SIG-M5 (cell line): ENCODE data around the gene MIGA1.
"Not testable (repeated sequence)": the region's sequence is repeated elsewhere in the genome, so short reads cannot be mapped to it uniquely, and the experiment has no call there.

ENCODE experiments used
- DNase-seq: peaks from one replicate; lab custom pipeline; 2025; lab: John Stamatoyannopoulos, UW

Gene MIGA1

DNA sequence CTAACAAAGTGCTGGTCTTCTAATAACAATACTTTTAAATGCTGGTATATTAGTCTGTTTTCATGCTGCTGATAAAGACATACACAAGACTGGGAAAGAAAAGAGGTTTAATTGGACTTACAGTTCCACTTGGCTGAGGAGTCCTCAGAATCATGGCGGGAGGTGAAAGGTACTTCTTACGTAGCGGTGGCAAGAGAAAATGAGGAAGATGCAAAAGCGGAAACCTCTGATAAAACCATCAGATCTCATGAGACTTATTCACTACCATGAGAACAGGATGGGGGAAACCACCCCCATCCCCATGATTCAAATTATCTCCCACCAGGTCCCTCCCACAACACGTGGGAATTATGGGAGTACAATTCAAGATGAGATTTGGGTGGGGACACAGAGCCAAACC, 139.5 kb downstream of the MIGA1 start:
- DNase-seq, result not testable (repeated sequence)

DNA sequence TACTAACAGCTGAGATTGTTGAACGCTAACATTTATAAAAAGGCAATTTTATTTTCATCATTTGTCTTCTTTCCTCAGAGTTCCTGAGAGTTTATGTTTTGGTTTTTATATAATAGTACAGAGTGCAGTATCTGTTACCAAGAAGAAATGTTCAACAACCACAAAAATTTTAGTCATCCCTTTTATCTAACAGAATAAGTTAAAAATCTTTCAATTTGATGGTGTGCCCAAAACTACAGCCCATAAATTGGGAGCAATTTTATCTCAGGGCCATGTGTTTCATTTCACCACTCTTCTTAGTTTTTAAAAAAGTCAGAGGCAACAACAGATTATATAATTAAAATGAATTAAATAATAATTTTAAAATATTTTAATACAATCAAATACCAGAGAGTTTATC, 146.1 kb downstream of the MIGA1 start:
- no peak for DNase-seq

DNA sequence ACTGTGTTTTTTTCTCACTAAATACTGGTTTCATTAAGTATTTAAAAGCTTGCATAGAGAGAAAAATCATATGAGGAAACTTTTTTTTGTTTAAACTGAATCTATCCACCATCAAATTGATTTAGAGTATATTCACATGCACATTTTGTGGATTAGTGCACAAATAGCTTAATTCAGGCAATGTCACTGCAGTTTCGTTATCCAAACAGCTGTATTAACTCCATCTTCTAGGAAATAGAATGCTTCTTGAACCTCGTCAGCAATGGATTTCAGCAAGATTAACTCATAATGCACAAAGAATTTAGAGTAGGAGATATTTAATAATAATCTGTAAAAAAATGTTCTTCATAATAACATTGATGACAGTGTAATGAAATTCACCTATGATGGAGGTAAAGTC, 146.5 kb downstream of the MIGA1 start:
- no peak for DNase-seq

DNA sequence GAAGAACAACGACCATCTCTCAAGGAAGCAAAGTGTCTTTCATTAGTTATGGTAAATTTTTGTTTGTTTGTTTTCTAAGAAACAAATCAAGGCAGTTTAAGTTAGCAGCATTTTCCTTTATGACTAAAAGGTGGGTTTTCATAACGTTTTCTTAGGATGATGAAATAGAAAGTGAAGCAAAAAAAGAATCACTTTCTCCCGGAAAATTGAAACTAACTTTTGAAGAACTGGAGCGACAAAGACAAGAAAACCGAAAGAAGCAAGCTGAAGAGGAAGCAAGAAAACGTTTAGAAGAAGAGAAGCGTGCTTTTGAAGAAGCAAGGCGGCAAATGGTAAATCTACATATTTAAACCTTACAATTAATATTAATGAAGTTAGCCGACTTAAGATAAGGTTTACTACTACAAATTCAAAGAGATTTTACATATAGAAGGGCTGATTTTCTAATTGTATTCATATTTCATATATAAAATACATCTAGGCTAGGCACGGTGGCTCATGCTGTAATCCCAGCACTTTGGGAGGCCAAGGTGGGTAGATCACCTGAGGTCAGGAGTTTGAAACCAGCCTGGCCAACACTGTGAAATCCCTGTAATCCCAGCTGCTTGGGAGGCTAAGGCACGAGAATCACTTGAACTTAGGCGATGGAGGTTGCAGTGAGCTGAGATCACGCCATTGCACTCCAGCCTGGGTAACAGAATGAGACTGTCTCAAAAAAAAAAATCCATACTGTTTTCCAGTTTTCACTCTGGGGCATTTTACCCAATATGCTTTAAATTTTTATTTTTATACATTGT, 147.3 kb downstream of the MIGA1 start:
- peak; percentile 18 for DNase-seq

DNA sequence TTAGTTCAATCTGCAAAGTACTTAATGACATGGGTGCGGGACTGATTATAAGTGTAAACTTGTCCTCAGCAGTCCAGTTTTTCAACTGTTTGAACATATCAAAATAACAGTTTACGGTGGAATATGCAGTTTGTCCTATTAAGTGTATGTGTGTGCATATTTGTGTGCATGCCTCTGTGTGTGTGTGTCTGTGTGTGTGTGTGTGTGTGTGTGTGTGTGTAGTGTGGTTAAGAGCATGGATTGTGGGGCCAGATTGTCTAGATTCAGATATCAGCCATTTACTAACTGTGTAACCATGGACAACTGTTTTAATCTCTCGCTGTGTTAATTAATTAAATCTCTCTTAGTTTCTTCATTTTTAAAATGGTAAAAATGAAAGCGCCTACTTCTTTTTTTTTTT, 148.0 kb downstream of the MIGA1 start:
- DNase-seq, result no peak
